NCI-H774 (cell line): Measurements from ENCODE around the gene HELQ.
A peak's percentile ranks its signal among the peaks of the same experiment; 100 is the strongest.
"Not testable (repeated sequence)": the region's sequence is repeated elsewhere in the genome, so short reads cannot be mapped to it uniquely, and the experiment has no call there.

Experiments
- DNase-seq: peaks from one replicate; lab custom pipeline; 2025; lab: John Stamatoyannopoulos, UW

HELQ gene

GRCh38 chr4:83455281-83456183 lies at the start of gene HELQ, which contains the start of gene MRPS18C:
Gene HELQ, minus strand, starts transcription at chr4:83455823. Its CDS starts 130 bp downstream, at chr4:83455693.
Gene MRPS18C, plus strand, starts transcription at chr4:83456058. Its CDS starts 20 bp downstream, at chr4:83456078.
- peak; percentile 87 for DNase-seq

GRCh38 chr4:83504996-83505395 lies 49.4 kb upstream of the HELQ start:
- DNase-seq = no peak

GRCh38 chr4:83504503-83504902 lies 48.9 kb upstream of the HELQ start:
- no peak for DNase-seq

- DNase-seq = no peak
These were observed 48.4 kb upstream of the HELQ start for GRCh38 chr4:83503974-83504373.

- not testable (repeated sequence) for DNase-seq
These were observed 46.0 kb upstream of the HELQ start for GRCh38 chr4:83501671-83502070.

GRCh38 chr4:83498187-83498586 lies 42.6 kb upstream of the HELQ start:
- no peak for DNase-seq

- not testable (repeated sequence) for DNase-seq
These were observed 40.7 kb upstream of the HELQ start for GRCh38 chr4:83496085-83496917.

- DNase-seq = no peak
These were observed 35.3 kb upstream of the HELQ start for GRCh38 chr4:83490876-83491450.

- DNase-seq = no peak
These were observed 34.2 kb upstream of the HELQ start for GRCh38 chr4:83489711-83490326.

- no peak for DNase-seq
These were observed 31.0 kb upstream of the HELQ start for GRCh38 chr4:83486457-83487129.

- peak; percentile 85 for DNase-seq
These were observed 29.2 kb upstream of the HELQ start, which contains the start of gene ABRAXAS1 for GRCh38 chr4:83484500-83485461. Gene ABRAXAS1, minus strand, starts transcription at chr4:83485100. Its CDS starts 28 bp downstream, at chr4:83485072.

GRCh38 chr4:83473966-83474365 lies 18.3 kb upstream of the HELQ start:
- no peak for DNase-seq

GRCh38 chr4:83473423-83473822 lies 17.8 kb upstream of the HELQ start:
- DNase-seq = no peak

- DNase-seq = no peak
These were observed 520 bp upstream of the HELQ start for GRCh38 chr4:83456184-83456501.

- no peak for DNase-seq
These were observed 937 bp downstream of the HELQ start for GRCh38 chr4:83454686-83455085.

GRCh38 chr4:83449009-83449408 lies 6.6 kb downstream of the HELQ start:
- DNase-seq = no peak

- DNase-seq = no peak
These were observed 14.7 kb downstream of the HELQ start for GRCh38 chr4:83440899-83441298.

- DNase-seq = no peak
These were observed 15.3 kb downstream of the HELQ start for GRCh38 chr4:83440148-83440814.

- no peak for DNase-seq
These were observed 16.9 kb downstream of the HELQ start for GRCh38 chr4:83438719-83439118.

GRCh38 chr4:83436680-83437079 lies 18.9 kb downstream of the HELQ start:
- DNase-seq = no peak
